ACC112 (cell line): ENCODE measurements around the gene USP6.
A peak's percentile ranks its signal among the peaks of the same experiment; 100 is the strongest.

Experiments
- H2AFZ ChIP-seq: fragments of 200-600 bp; sonication (generic); one replicate; pipeline ENCODE4 v1.6.0; 2017; ENCODE audit warnings: antibody characterized with exemption, low read length; ENCODE audit not compliant: unreplicated experiment
- H3K27ac ChIP-seq: fragments of 200-600 bp; sonication (generic); 2 replicates; pipeline ENCODE4 v1.5.1; 2014; ENCODE audit warnings: low read depth, mild to moderate bottlenecking, antibody characterized with exemption, low read length, moderate library complexity
- H3K27me3 ChIP-seq: fragments of 200-600 bp; sonication (generic); 2 replicates; pipeline ENCODE4 v1.6.1; 2014; ENCODE audit warnings: mild to moderate bottlenecking, antibody characterized with exemption, low read length, moderate library complexity, mixed read lengths; ENCODE audit not compliant: insufficient read depth
- H3K36me3 ChIP-seq: fragments of 200-600 bp; sonication (generic); 2 replicates; pipeline ENCODE4 v1.6.1; 2016; ENCODE audit warnings: mild to moderate bottlenecking, antibody characterized with exemption, low read length, moderate library complexity, mixed read lengths; ENCODE audit not compliant: insufficient read depth
- H3K4me1 ChIP-seq: fragments of 200-600 bp; sonication (generic); one replicate; pipeline ENCODE4 v1.6.1; 2016; ENCODE audit warnings: low read length, mixed read lengths; ENCODE audit not compliant: insufficient read depth, unreplicated experiment, control insufficient read depth
- H3K4me3 ChIP-seq: fragments of 200-600 bp; sonication (generic); 2 replicates; pipeline ENCODE4 v1.5.1; 2014; ENCODE audit warnings: mild to moderate bottlenecking, low read depth, low read length
- H3K79me2 ChIP-seq: fragments of 200-600 bp; sonication (generic); one replicate; pipeline ENCODE4 v1.6.0; 2016; ENCODE audit warnings: low read length; ENCODE audit not compliant: control insufficient read depth, unreplicated experiment, insufficient read depth

The USP6 gene

DNA sequence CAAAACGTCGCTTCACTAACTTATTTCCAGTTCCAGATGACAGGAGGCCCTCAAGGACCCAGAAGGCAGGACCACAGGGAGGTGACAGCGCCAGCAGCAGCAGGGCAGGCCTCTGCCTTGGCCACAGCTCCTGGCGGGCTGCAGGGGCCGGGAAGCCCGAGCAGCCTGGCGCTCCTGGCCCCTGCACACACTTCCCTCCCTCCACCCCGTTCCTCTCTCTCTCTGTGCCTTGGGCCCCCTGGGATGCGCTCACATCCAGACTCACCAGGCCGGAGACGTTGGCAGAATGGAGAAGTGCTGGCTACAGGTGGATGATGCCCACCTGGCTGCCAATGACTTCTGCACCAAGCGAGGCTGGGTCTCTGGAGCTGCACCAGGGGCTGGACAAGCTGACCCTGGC, 63.2 kb downstream of the USP6 start:
- peaks cover 46% of the 10 kb centered on the region for H3K36me3 ChIP-seq
- no peaks in the 10 kb centered on the region for H3K27me3 ChIP-seq
- no peaks in the 10 kb centered on the region for H3K79me2 ChIP-seq
- H3K27ac ChIP-seq = no peak overlapping the region
- H3K4me1 ChIP-seq = no peaks in the 10 kb centered on the region
- H3K4me3 ChIP-seq = no peak overlapping the region
- no peak overlapping the region for H2AFZ ChIP-seq

DNA sequence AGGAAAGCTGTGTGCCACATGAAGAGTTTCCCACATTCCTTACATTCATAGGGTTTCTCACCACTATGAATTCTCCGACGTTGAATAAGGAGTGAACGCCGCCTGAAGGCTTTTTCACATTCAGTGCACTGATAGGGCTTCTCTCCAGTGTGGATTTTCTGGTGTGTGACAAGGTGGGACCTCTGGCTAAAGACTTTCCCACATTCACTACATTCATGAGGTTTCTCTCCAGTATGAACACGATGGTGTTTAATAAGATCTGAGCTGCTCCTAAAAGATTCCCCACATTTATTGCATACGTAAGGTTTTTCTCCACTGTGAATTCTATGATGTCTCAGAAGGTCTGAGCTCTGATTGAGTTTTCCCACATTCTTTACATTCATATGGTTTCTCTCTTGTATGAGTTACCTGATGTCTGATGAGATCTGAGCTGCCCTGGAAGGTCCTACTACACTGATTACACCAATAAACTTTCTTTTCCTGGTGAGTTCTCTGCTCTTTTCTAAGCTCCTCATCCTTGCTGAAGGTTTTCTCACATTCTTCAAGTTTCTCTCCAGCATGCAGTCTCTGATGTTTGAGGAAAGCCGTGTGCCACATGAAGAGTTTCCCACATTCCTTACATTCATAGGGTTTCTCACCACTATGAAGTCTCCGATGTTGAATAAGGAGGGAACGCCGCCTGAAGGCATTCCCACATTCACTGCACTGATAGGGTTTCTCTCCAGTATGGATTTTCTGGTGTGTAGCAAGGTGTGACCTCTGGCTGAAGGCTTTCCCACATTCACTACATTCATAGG, 65.9 kb downstream of the USP6 start:
- Histone ChIP-seq H3K27ac (no peak overlapping the region), H3K4me1 (no peaks in the 10 kb centered on the region), H3K79me2 (no peaks in the 10 kb centered on the region), H3K4me3 (no peak overlapping the region), H2AFZ (no peak overlapping the region), H3K27me3 (no peaks in the 10 kb centered on the region), H3K36me3 (peaks cover 46% of the 10 kb centered on the region)

DNA sequence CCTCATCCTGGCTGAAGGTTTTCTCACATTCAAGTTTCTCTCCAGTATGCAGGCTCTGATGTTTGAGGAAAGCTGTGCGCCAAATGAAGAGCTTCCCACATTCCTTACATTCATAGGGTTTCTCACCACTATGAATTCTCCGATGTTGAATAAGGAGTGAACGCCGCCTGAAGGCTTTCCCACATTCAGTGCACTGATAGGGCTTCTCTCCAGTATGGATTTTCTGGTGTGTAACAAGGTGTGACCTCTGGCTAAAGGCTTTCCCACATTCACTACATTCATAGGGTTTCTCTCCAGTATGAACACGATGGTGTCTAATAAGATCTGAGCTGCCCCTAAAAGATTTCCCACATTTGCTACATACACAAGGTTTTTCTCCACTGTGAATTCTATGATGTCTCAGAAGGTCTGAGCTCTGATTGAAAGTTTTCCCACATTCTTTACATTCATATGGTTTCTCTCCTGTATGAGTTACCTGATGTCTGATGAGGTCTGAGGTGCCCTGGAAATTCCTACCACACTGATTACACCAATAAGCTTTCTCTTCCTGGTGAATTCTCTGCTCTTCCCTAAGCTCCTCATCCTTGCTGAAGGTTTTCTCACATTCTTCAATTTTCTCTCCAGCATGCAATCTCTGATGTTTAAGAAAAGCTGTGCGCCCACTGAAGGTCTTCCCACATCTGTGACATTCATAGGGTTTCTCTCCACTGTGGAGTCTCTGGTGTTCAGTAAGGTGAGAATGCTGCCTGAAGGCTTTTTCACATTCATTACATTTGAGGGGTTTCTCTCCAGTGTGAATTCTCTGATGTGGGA, 67.0 kb downstream of the USP6 start:
- Histone ChIP-seq H3K36me3 (peaks cover 53% of the 10 kb centered on the region), H2AFZ (no peak overlapping the region), H3K27me3 (no peaks in the 10 kb centered on the region), H3K79me2 (no peaks in the 10 kb centered on the region), H3K4me1 (no peaks in the 10 kb centered on the region), H3K27ac (no peak overlapping the region), H3K4me3 (no peak overlapping the region)

DNA sequence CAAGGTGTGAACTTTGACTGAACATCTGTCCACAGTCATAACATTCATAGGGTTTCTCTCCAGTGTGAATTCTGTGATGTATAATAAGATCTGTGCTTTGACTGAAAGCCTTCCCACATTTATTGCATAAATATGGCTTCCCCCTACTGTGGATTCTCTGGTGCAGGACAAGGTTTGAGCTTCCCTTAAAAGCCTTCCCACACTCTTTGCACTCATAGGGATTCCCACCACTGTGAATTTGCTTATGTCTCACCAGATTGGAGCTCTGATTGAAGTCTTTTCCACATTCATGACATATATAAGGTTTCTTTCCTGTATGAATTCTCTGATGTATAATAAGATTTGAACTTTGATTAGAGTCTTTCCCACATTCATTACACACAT, 67.6 kb downstream of the USP6 start:
- Histone ChIP-seq H3K27me3 (no peaks in the 10 kb centered on the region), H3K79me2 (no peaks in the 10 kb centered on the region), H2AFZ (no peak overlapping the region), H3K27ac (no peak overlapping the region), H3K4me3 (no peak overlapping the region), H3K4me1 (no peaks in the 10 kb centered on the region), H3K36me3 (peaks cover 54% of the 10 kb centered on the region)

DNA sequence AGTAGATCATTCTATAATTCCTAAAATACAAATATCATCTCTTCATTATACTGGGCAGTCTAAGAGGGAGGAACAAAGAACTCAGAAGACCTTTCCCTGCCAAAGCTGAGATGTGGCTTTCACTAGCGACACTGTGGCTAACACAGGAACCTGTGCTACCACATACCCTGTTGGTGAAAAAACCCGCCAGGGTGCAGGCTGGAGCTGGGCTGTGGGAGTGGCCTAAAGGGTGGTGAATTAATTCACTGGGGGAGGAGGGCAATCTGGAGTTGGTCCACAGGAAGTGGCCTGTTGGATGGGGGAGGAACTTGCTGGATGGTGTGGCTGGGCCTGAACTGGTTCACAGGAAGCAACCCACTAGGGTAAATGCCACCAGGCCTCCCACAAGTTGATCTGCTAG, 68.5 kb downstream of the USP6 start:
- H3K4me3 ChIP-seq = no peak overlapping the region
- peaks cover 58% of the 10 kb centered on the region for H3K36me3 ChIP-seq
- H3K79me2 ChIP-seq = no peaks in the 10 kb centered on the region
- H3K27me3 ChIP-seq = no peaks in the 10 kb centered on the region
- no peak overlapping the region for H2AFZ ChIP-seq
- no peaks in the 10 kb centered on the region for H3K4me1 ChIP-seq
- H3K27ac ChIP-seq = no peak overlapping the region

DNA sequence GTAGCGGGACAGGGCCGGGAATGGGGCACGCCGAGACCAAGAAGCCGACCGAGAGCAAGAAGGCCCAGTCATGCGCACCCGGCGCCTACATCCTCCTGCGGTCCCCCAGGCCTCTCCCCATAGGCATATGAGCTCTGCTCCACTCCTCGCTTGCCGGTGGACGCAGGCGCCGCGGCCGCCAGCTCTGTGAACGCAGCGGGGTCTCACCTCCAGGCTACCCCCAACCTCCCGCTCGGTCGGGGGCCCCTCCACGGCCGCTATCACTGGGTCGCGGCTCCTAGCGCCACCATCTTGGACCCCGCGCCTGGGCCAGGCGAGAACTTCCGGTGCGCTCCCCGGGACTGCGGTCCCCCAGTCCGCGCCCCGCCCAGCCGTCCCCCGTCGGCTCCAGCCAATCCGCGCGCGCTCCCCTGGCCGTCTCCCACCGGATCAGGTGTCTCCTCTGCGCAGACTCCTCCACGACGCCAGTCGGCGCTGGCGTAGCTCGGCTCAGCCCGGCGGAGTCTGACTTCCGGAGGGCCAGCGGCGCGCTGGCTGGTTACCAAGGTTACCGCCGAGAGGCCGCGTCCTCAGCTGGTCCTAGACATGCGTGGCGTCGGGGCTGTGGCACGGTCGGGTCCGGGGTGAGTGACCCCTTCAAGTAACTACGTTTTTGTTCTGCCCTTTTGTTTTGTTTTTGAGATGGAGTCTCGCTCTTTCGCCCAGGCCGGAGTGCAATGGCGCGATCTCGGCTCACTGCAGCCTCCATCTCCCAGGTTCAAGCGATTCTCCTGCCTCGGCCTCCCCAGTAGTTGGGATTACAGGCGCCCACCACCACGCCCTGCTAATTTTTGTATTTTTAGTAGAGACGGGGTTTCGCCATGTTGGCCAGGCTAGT, 75.9 kb downstream of the USP6 start, which contains the start of gene ZNF594:
ZNF594 (minus strand) TSS at position 328 of the 877 bp plus-strand sequence. CDS start 7,612 bp downstream, outside the sequence.
- Histone ChIP-seq H3K4me1 (peaks cover 7% of the 10 kb centered on the region), H2AFZ (peak within 1 kb of the TSS; percentile 99), H3K4me3 (peak within 1 kb of the TSS; percentile 95), H3K27ac (peak within 1 kb of the TSS; percentile 55), H3K79me2 (peaks cover 13% of the 10 kb centered on the region), H3K27me3 (no peaks in the 10 kb centered on the region), H3K36me3 (peaks cover 34% of the 10 kb centered on the region)

DNA sequence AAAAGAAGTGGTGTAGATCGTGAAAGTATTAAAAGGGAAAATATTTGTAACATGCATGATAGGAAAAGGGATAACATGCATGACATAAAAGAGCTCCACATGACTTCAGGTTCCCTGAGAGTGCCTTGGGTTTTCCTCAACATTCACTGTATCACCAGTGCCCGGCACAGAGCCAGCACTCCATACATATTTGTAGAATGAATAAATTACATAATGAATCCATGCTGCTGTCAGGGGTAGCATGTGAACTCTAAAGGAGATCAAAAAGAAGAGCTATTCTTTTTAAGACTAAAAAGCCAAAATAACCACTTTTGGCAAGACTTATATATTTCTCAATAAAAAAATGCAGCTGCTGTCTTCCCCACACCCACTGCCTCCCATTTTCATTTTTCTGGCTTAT, 78.5 kb downstream of the USP6 start:
- peaks cover 7% of the 10 kb centered on the region for H3K4me1 ChIP-seq
- no peak overlapping the region for H3K4me3 ChIP-seq
- H3K27me3 ChIP-seq = no peaks in the 10 kb centered on the region
- peaks cover 13% of the 10 kb centered on the region for H3K79me2 ChIP-seq
- H3K36me3 ChIP-seq = peaks cover 12% of the 10 kb centered on the region
- H3K27ac ChIP-seq = no peak overlapping the region
- no peak overlapping the region for H2AFZ ChIP-seq

DNA sequence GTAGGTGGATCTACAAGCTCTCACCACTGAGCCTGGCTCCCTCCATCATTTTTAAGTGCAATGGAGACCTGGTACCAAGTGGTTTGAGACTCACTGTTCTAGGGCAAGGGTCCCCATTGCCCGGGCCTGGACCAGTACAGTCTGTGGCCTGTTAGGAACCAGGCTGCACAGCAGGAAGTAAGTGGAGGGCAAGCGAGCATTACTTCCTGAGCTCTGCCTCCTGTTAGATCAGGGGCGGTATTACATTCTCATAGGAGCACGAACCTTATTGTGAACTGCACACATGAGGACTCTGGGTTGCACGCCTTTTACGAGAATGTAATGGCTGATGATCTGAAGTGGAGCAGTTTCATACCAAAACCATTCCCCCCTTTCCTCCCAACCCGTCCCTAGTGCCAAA, 82.6 kb downstream of the USP6 start:
- Histone ChIP-seq H2AFZ (no peak overlapping the region), H3K27ac (no peak overlapping the region)

DNA sequence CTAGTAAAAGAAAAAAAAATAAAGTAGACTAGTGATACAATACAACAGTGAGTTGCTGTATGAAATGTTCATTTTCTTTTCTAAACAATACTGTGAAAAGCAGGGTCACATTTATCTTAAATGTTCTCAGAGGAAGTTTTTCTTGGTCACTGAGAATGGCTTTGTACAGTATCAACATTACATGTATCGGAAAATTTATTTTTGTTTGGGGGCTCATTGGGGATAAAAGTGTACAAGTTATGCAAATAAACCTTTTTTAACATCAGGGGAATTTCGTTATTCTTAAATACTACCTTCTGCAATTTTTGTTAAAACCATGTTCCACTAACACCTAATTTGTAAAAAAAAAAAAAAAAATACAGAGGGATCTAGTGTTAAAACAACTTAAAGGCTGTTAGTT, 84.5 kb downstream of the USP6 start:
- no peaks in the 10 kb centered on the region for H3K27me3 ChIP-seq
- no peaks in the 10 kb centered on the region for H3K36me3 ChIP-seq
- no peaks in the 10 kb centered on the region for H3K79me2 ChIP-seq
- no peak overlapping the region for H3K27ac ChIP-seq
- no peak overlapping the region for H3K4me3 ChIP-seq
- H2AFZ ChIP-seq = no peak overlapping the region
- peaks cover 20% of the 10 kb centered on the region for H3K4me1 ChIP-seq

More for the DNA sequence above, 82.6 kb downstream of the USP6 start:
- no peaks in the 10 kb centered on the region for H3K79me2 ChIP-seq
- no peaks in the 10 kb centered on the region for H3K36me3 ChIP-seq
- H3K27me3 ChIP-seq = no peaks in the 10 kb centered on the region
- no peak overlapping the region for H3K4me3 ChIP-seq
- peaks cover 12% of the 10 kb centered on the region for H3K4me1 ChIP-seq

DNA sequence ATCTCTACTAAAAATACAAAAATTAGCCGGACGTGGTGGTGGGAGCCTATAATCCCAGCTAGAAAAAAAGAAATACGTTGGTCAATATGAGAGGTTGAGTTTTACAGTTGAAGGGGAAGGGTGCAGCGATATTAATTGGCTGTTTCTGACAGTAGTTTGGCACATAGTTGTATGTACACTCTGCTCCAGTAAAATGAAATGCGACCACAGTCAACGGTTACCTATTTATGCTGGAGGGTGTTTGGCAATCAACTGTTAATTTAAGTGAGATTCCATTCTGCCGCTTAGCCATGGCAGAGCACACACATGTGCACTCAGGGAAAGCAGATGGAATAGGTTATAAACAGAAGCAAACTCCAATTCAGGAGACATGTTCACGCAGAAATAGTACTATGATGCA, 85.2 kb downstream of the USP6 start:
- Histone ChIP-seq H3K27ac (no peak overlapping the region), H3K27me3 (no peaks in the 10 kb centered on the region), H3K4me3 (no peak overlapping the region), H3K79me2 (no peaks in the 10 kb centered on the region), H2AFZ (no peak overlapping the region), H3K4me1 (peaks cover 20% of the 10 kb centered on the region), H3K36me3 (no peaks in the 10 kb centered on the region)
